Measurements from ENCODE around the gene GYS2. TPM values are rescaled to one million over a fixed set of nuclear protein-coding genes. Genes with fewer than 3 reads are reported as not detected.
A peak's percentile ranks its signal among the peaks of the same experiment; 100 is the strongest.

Gene GYS2
- total RNA-seq, 4 donors from 2014 or later, result not detected

- Histone ChIP-seq H3K27ac (no peak overlapping the region), H3K36me3 (no peaks in the 10 kb centered on the region), H3K4me1 (no peaks in the 10 kb centered on the region), H3K4me3 (peak overlapping the region in 3 of 4 donors; percentile 47 to 60 (median 59)), H3K9me3 (no peaks in the 10 kb centered on the region), H3K27me3 (no peaks in the 10 kb centered on the region)
- TF ChIP-seq POLR2A (IDR thresholded peaks at IDR 0.05) (no peak), CTCF (IDR thresholded peaks at IDR 0.05) (no peak)
- no peak for DNase-seq
These were observed 77.8 kb downstream of the GYS2 start for GRCh38 chr12:21526721-21527345.

- no peak for TF ChIP-seq CTCF (IDR thresholded peaks at IDR 0.05)
- DNase-seq, result no peak
- Histone ChIP-seq H3K27ac (no peak within 1 kb of the TSS), H3K4me1 (no peaks in the 10 kb centered on the region), H3K36me3 (no peaks in the 10 kb centered on the region), H3K27me3 (no peaks in the 10 kb centered on the region), H3K9me3 (no peaks in the 10 kb centered on the region), H3K4me3 (peak within 1 kb of the TSS in 3 of 4 donors; percentile 47 to 60 (median 59))
These were observed 78.6 kb downstream of the GYS2 start, which contains the start of gene SPX for GRCh38 chr12:21526053-21526452. Gene SPX (plus strand): TSS chr12:21526296. CDS start chr12:21526473, 177 bp downstream.

GRCh38 chr12:21523148-21523547, 81.5 kb downstream of the GYS2 start:
- Histone ChIP-seq H3K27me3 (no peaks in the 10 kb centered on the region), H3K36me3 (no peaks in the 10 kb centered on the region), H3K4me3 (no peak overlapping the region), H3K27ac (no peak overlapping the region), H3K9me3 (no peaks in the 10 kb centered on the region), H3K4me1 (no peaks in the 10 kb centered on the region)
- DNase-seq, result no peak
- TF ChIP-seq POLR2A (IDR thresholded peaks at IDR 0.05), result no peak
- no peak for TF ChIP-seq CTCF (IDR thresholded peaks at IDR 0.05)

- DNase-seq, result no peak
- TF ChIP-seq POLR2A (IDR thresholded peaks at IDR 0.05) (no peak), CTCF (IDR thresholded peaks at IDR 0.05) (no peak)
- H3K4me3 ChIP-seq, result no peak overlapping the region
- H3K9me3 ChIP-seq, result no peaks in the 10 kb centered on the region
- H3K27ac ChIP-seq, result no peak overlapping the region
- H3K4me1 ChIP-seq, result no peaks in the 10 kb centered on the region
- H3K27me3 ChIP-seq, result no peaks in the 10 kb centered on the region
- peaks cover 0 to 3% (median 0%) of the 10 kb centered on the region in 3 donors for H3K36me3 ChIP-seq
These were observed 83.1 kb downstream of the GYS2 start for GRCh38 chr12:21521541-21521940.

GRCh38 chr12:21518451-21518850, 86.2 kb downstream of the GYS2 start:
- no peak for DNase-seq
- H3K36me3 ChIP-seq, result peaks cover 0 to 15% (median 0%) of the 10 kb centered on the region in 3 donors

More at GRCh38 chr12:21518451-21518850, 86.2 kb downstream of the GYS2 start:
- no peak overlapping the region for H3K27ac ChIP-seq
- TF ChIP-seq POLR2A (IDR thresholded peaks at IDR 0.05), result no peak
- TF ChIP-seq CTCF (IDR thresholded peaks at IDR 0.05), result no peak
- H3K9me3 ChIP-seq, result no peaks in the 10 kb centered on the region
- H3K4me1 ChIP-seq, result no peaks in the 10 kb centered on the region
- H3K4me3 ChIP-seq, result no peak overlapping the region
- H3K27me3 ChIP-seq, result no peaks in the 10 kb centered on the region
